HG03457 (cell line): ENCODE data around the gene IQSEC3.
"Not testable (repeated sequence)": the region's sequence is repeated elsewhere in the genome, so short reads cannot be mapped to it uniquely, and the experiment has no call there.

Source experiments
- ATAC-seq: cut with Tn5 transposase; IDR thresholded peaks from one replicate; pipeline ENCODE4 v1.9.1; 2021; ENCODE audit warnings: moderate number of reproducible peaks; ENCODE audit not compliant: unreplicated experiment

Gene IQSEC3

DNA sequence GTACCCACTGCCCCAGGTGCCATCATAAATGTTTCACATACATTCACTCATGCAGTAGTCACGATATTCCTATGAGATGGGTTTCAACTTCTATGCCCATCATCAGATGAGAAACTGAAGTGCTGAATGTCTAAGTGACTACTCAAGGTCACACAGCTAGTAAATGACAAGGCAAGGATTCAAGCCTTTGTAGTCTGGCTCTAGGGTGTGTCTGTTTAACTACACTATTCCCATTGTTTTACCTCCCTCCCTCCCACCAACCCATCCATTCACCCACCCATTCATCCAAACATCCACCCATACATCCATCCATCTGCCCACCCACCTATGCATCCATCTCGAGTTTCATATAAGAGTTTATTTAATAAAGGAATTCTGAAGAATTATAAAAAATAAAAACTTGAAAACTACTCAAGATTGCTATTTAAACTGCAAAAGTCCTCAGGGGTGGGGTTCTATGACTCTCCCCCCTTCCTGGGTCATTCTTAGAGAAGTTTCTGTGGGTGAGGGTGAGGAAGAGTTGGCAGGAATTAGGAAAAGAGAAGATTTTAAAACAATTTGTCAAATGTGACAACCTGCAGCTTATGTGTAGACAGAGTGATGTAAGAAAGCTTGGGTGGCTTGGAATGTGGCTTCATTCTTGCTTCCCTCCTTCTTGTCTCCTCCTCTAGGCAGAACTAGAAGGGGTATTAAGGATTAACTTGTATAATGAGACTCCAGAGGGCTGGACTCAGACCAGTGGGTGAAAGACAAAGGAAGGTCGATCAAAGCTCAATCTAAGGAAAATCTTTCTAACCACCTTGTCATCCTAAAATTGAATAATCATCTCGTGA is 13.4 kb upstream of the IQSEC3 start:
- not testable (repeated sequence) for ATAC-seq

DNA sequence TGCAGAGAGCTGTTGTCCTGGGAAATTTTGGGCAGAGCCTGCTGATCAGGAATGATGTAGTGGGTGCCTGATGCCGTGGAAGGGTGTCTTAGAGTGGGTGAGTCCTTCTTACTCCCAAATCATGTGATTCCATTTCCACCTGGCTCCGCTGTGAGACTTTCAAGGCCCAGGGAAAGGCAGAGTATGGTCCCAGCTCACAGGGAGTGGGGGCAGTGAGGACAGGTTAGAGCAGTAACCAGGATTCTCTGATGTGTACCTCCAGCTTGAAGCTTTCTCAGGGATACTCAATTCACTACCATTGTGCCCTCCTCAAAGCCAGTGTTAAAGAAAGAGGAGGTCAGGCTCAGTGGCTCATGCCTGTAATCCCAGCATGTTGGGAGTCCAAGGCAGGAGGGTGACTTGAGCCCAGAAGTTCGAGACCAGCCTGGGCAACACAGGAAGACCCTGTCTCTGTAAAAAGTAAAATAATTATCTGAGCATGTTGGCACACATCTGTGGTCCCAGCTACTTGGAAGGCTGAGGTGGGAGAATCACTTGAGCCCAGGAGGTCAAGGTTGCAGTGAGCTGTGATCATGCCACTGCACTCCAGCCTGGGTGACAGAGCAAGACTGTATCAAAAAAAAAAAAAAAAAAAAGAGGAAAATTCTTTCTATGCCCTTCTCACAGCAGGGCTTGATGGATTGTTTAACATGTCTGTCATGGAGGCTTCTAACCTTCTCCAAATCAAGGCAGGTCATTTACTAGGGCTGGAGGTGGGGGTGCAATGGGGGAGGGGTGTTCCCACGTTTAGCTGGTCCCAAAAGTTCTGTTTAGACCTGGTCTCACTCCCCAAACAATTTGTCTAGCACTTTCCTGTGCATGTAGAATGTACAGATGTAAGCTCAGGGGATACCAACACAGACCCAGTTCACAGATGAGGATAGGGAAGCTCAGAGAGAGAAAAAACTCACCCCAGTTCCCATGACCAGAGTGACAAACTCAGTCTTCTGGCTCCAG is 12.5 kb upstream of the IQSEC3 start:
- ATAC-seq: no peak

DNA sequence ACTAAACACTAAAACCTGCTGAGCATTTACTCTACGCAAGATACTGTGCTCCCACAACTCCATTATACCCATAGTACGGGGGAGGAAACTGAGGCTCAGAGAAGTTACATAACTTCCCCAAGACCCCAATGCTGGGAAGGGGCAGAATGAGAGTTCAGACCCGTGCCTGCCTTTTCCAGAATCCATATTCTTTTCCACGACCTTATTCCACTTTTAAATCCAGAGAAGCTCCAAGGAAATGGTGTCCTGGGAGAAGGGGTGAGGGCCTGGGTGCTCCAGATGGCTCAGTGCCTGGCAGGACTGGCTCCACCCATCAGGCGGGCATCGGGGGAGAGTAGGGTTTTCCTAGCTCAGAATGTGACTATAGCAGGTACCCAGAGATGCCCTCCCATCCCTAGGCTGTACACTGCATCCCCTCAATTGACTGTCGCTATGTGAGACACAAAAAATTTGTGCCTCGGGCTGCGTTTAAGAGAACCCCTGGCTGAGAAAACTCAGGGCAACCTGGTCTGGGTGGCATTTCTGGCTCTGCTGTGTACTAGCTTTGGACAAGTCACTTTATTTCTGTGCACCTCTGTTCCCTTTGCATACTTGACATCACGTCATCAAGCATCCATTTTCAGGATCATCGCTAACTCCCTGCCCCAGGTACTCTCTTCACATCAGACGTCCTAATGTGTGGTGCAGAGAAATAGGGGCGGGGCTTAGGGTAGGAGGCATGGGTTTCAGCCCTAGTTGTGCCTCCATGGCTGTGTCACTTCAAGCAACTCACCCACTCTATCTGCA is 11.6 kb upstream of the IQSEC3 start:
- ATAC-seq: no peak

DNA sequence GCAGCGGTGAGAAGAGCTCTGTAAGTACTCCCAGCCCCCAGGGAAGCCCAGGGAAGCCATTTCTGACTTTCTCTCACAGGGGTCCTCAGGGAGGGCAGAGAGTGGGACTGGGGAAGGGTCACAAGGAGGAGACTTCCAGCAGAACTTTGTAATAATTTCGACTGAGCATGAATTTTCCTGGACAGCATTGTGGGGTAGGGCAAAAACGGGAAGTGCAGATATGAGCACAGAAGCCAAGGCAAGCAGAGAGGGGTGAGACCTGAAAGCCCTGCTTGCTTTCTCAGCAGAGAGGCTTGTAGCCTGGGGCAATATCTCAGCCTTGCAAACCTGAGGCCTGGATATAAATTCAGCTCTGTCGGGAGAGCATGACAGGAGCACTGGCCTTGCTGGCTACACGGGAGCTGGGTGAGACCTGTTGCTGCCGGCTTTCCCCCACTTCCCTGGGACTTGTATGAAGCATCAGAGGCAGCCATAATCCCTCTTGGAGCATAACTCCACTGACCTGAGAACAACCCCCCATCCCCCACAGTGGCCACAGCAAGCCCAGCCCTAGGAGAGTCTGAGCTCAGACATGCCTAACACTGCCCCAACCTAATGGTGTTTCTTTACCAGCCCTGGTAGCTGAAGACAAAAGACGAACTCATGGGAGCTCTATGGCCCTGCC is 9.8 kb upstream of the IQSEC3 start:
- no peak for ATAC-seq

DNA sequence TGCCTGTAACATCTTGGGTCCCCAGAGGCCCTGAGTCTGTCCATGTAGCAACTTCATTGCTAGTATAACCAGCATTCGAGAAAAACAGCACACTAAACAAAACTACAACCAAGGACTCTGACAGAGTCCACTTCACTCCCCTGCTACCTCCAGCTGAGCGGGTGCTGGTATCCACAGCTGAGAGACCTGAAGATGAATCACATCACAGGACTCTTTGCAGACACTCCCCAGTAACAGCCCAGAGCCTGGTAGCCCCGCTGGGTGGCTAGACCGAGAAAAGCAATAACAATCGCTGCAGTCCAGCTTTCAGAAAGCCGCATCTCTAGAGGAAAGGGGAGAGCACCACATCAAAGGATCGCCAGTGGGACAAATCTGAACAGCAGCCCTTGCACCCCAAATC is 9.0 kb upstream of the IQSEC3 start:
- ATAC-seq: no peak

DNA sequence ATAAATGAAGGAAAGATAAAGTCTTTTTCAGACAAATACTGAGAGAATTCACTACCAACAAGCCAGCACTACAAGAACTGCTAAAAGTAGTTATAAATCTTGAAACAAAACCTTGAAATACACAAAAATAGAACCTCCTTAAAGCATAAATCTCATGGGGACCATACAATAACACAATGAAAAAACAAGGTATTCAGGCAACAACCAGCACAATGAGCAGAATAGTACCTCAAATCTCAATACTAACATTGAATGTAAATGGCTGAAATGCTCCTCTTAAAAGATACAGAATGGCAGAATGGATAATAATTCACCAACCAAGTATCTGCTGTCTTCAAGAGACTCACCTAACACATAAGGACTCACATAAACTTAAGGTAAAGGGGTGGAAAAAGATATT is 7.7 kb upstream of the IQSEC3 start:
- ATAC-seq: no peak

DNA sequence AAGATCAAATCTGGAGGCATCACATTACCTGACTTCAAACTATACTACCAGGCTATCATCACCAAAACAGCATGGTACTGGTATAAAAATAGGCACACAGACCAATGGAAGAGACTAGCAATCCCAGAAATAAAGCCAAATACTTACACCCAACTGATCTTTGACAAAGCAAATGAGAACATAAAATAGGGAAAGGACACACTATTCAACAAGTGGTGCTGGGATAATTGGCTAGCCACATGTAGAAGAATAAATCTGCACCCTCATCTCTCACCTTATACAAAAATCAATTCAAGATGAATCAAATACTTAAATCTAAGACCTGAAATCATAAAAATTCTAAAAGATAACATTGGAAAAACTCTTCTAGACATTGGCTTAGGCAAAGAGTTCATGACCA is 4.7 kb upstream of the IQSEC3 start:
- not testable (repeated sequence) for ATAC-seq

DNA sequence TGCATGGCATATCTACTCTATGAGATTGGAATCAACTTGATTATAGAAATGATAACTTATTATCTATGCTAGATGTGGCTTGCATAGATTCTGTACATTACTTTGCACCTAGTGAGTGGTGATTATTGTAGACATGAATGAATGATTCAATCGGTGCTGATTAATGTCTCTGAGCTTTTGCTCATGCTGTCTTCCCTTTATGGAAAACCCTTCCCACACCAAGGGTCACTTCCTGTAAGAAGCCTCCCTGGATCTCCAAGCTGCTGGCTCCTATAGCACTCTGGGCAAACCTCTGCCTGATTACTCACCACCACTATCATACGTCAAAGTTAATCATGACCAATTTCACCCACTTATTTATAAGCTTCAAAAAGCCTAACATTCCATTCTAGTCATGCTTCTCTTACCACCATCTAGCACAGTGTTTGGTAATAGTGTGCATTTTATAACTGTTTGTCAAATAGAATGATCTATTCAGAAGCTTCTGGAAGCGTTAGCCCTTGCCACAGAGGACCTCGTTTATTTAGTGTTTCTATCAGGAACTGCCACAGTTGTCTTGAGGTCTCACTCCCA is 990 bp upstream of the IQSEC3 start:
- not testable (repeated sequence) for ATAC-seq

DNA sequence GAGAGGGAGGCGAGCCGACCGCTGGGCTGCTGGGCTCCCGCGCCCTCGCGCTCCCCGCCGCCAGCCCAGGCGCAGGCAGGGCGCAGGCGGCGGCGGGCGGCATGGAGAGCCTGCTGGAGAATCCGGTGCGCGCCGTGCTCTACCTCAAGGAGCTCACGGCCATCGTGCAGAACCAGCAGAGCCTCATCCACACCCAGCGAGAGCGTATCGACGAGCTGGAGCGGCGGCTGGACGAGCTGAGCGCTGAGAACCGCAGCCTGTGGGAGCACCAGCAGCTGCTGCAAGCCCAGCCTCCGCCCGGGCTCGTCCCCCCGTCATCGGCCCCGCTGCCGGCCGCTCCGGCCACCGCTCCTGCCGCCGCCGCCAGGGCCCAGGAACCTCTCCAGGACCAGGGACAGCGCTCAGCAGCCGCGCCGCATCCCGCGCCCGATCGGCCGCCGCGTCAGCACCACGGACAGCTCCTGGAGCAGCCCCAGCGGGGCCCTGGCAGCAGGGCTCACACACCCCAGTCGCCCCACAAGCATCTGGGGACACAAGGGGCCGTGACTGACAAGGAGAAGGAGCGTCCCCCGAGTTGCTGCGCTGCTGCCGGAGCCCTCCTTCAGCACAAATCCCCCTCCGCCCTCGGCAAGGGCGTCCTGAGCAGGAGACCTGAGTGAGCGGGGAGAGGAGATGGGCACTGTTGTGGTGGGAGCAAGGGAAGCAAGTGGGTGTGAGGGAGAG is 376 bp downstream of the IQSEC3 start:
- not testable (repeated sequence) for ATAC-seq

DNA sequence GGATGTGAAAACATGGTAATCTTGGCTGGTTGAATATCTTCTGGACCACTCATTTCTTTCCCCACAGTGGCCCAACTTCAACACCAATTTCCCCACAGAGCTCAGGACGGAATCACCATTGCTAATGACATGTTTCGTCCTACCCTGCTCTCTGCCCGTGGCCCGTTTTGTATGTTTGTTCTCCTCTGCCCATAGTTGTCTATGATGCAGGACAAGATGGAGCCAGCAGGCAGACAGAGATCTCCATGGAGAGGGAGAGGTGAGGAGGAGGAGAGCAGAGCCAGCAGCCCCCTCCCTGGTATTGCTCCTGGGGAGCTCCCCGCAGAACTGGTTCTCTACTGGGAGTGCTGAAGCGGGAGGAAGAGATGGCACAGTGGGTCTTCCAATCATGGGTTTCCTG is 3.1 kb downstream of the IQSEC3 start:
- not testable (repeated sequence) for ATAC-seq

DNA sequence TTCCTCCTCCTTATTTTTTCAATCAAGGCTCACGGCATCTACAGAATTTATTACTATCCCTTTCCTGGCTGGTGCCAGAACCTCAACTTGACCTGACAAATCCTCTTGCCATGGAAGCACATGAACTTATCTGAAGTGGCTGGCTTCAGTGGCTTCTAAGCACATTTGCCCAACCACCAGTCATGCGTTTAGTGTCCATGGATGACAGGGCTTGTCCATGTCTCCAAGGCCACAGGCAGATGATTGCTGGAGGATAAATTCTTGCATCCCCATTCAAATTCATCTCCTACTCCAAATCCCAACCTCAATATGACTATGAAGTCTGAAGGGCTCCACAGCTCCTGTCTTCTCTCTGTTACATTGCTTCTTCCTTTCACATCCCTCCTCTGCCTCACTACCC is 4.0 kb downstream of the IQSEC3 start:
- ATAC-seq: not testable (repeated sequence)

DNA sequence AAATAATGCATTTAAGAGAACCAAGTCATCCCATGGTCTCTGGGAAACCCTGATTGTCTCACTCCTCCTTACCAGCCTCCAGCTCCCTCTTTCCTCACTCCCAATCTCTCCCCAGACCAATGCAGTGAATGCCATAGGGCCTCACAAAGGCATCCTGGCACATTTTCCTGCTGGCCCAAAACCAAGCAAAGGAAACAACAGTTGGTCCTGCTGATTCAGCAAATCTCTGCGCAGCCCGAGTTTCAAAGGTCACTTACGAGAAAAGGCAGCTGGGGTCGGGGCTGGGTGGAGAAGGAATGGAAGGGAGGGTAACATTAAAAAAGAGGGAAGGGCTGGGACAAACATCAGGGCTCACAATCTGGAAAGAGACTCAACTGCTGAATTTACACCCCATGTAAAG is 5.5 kb downstream of the IQSEC3 start:
- ATAC-seq: not testable (repeated sequence)

DNA sequence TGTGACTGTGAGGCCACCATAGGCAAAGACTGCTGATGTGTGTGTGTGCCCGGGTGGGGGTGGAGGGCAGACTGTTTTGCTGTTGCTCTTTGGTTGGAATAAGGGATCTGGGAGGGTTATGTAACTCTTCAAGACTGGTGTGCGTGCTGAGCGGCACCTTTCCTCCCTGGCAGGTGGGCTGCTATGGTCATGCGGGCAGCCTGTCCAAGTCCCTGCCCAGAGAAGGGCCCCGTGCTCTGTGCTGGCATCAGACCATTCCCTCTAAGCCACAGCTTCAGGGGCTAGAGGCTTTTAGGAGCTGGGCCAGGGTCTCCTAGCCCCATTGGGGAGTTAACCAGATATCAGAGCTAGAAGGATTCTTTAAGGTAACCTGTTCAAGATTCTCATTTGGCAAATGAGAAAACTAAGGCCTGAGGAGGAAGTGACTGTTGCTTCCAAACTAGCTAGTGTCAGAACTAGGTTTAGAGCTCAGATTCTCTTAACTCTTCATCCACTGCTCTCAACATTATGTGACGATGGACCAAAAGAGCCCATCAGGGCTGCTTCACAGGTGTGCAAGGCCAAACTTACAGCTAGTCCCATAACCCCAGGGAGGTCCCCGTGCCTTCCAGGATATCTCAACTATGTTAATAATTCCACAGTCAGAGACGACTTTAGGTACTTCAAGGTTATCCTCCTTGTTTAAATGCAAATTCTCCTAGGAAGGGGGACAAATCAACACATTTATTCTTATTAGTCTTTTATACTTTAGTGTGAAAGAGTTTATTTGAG is 8.0 kb downstream of the IQSEC3 start:
- ATAC-seq: not testable (repeated sequence)

DNA sequence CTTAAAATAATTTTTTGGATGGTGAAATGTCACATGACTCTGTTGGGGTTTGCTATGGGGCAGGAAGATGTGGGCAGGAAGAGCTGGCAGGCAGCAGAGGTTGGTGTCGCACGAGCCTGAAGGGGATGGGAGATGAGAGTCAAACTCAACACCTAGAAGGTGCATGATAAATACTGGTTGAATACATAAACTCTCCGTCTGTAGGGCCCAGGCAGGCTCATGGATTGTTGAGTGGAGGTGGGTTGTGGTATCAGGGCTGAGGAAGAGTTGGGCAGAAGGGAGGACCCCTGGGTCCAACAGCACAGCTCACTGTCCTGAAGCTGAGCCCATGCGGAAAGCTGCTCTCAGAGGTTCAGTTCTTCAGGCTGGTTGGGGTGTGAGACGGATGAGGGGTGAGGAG is 9.0 kb downstream of the IQSEC3 start:
- ATAC-seq: not testable (repeated sequence)

DNA sequence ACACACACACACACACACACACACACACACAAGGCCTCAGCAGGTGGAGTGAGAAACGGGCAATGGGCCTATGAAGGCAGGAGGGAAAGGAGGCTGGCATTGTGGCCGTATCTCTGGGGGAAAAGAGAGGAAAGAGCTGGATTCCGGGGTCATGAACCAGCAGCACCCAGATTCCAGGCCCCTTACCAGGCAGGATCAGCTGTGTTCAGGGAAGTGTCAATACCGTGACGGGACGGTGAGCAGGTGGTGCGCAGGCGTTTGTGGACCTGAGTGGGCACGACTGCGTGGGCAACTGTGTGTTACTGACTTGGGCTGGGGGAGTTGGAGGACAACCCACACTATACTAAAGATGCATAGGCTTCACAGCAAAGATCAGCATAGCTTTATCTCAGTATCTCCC is 9.5 kb downstream of the IQSEC3 start:
- not testable (repeated sequence) for ATAC-seq

DNA sequence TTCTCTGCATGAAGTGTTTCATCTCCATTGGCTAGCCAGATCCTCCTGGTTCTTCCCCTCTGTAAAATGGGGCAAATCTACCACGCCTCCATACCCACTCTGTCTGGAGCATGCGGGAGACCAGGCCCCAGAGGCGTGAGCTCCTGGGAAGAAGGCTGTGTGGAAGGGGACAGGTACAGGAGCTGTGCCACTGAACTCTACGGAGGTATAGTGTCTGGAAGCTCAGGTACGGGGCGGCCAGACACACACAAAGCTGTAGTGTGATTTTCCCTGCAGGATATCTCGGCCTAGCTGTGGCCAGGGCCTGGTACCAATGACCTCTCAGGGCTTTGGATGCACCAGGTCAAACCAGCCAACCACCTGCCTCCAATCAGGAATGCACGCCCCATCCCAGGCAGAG is 10.0 kb downstream of the IQSEC3 start:
- ATAC-seq: not testable (repeated sequence)

DNA sequence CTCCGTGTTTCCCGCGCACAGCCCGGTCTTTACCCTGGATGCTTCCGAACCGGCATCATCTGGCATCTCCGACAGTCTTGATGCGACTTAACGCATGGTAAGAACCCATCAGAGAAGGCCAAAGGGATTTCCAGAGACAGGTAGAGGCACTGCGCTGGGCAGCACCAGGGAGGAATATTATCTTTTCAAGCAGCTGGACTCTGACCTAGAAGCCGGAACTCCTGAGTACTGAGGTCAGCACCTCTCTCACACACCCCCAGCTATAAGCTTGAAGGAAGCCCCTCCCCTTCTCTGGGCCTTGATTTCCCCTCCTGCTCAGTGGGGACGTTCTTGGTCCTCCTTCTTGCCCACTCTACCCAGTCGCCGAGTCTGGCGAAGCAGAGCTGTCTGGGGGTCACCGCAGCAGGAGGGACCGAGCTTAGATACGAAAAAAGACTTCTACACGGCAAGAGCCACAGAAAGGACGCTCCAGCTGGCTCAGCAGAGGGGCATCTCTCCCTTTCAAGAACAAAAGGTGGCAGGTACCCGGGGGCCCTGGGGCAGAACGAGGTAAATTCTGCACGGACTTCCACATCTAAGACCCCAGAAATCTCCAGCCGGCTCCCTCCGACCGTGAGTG is 10.6 kb downstream of the IQSEC3 start:
- not testable (repeated sequence) for ATAC-seq

DNA sequence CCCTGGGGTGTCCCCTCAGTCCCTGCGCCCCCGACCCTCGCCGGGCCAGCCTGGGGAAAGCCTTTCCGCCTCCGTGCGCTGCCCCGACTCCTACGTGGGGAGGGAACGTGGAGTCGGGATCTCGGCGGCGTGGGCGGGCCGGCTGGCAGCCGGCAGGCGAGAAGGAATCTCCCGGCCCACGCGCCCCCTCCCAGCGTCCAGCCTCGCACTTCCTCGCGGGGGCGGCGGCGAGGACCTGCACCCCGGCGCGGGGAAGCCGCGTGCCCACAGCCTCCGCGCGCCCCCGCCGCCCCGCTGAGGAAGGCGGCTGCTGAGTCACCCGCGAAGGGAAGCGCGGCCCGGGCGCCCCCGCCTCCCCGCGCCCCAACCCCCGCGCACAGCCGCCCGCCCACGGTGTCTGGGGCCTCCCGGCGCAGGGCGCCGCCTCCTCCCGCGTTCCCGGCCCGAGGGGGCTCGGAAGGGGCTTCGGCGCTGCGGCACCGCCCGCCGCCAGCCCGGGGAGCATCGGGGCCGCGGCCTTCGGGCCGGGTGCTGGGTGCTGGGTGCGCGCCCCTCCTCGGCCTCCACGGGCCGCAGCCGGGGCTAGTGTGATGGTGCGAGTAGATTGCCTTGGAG is 11.3 kb downstream of the IQSEC3 start:
- ATAC-seq: not testable (repeated sequence)
